HK-2 (cell line): ENCODE measurements around the gene FRMD8.
"Not testable (repeated sequence)": the region's sequence is repeated elsewhere in the genome, so short reads cannot be mapped to it uniquely, and the experiment has no call there.

Experiments used
- DNase-seq: peaks from one replicate; pipeline ENCODE4 v3.0.0-alpha.2; 2018; ENCODE audit not compliant: unreplicated experiment

The FRMD8 gene

GRCh38 chr11:65413077-65413664 lies 26.7 kb downstream of the FRMD8 start:
- not testable (repeated sequence) for DNase-seq

GRCh38 chr11:65414776-65415498 lies 28.5 kb downstream of the FRMD8 start:
- no peak for DNase-seq

GRCh38 chr11:65415499-65416340 lies 29.3 kb downstream of the FRMD8 start:
- no peak for DNase-seq

- DNase-seq: peak; percentile 86
Observed at GRCh38 chr11:65416341-65416824, 29.9 kb downstream of the FRMD8 start.

- no peak for DNase-seq
Observed at GRCh38 chr11:65416841-65417701, 30.6 kb downstream of the FRMD8 start.

- DNase-seq: no peak
Observed at GRCh38 chr11:65417702-65418430, 31.4 kb downstream of the FRMD8 start.

- no peak for DNase-seq
Observed at GRCh38 chr11:65418431-65418680, 31.9 kb downstream of the FRMD8 start.

- peak; percentile 89 for DNase-seq
Observed at GRCh38 chr11:65418681-65419459, 32.4 kb downstream of the FRMD8 start.

GRCh38 chr11:65419460-65419771 lies 33.0 kb downstream of the FRMD8 start:
- DNase-seq: no peak

GRCh38 chr11:65419772-65420481 lies 33.5 kb downstream of the FRMD8 start:
- DNase-seq: peak; percentile 68

- DNase-seq: no peak
Observed at GRCh38 chr11:65420506-65420905, 34.1 kb downstream of the FRMD8 start.

- DNase-seq: peak; percentile 86
Observed at GRCh38 chr11:65420979-65421793, 34.7 kb downstream of the FRMD8 start.

GRCh38 chr11:65421794-65422632 lies 35.6 kb downstream of the FRMD8 start:
- peak; percentile 93 for DNase-seq

GRCh38 chr11:65422633-65423515 lies 36.4 kb downstream of the FRMD8 start, which contains the start of gene NEAT1:
NEAT1 (plus strand) TSS chr11:65422798.
- DNase-seq: peak; percentile 90

- no peak for DNase-seq
Observed at GRCh38 chr11:65423516-65424204, 37.2 kb downstream of the FRMD8 start.
